SK-N-MC (cell line): ENCODE measurements around the gene REEP3.

Experiments
- EZH2 ChIP-seq: fragments of 200-600 bp; sonication (generic); IDR thresholded peaks from one replicate; pipeline ENCODE4 v1.6.1; 2017; ENCODE audit warnings: antibody characterized with exemption
- FOXP2 ChIP-seq: optimal IDR thresholded peaks from 2 replicates; pipeline ENCODE3; 2011; ENCODE audit warnings: mild to moderate bottlenecking, moderate library complexity; ENCODE audit not compliant: insufficient read depth; ENCODE audit errors: extremely low read length, control extremely low read depth
- POLR2AphosphoS5 ChIP-seq: IDR thresholded peaks from 2 replicates; pipeline ENCODE4 v1.6.1; 2012; ENCODE audit warnings: mild to moderate bottlenecking, low read depth, low read length, borderline replicate concordance

DNA sequence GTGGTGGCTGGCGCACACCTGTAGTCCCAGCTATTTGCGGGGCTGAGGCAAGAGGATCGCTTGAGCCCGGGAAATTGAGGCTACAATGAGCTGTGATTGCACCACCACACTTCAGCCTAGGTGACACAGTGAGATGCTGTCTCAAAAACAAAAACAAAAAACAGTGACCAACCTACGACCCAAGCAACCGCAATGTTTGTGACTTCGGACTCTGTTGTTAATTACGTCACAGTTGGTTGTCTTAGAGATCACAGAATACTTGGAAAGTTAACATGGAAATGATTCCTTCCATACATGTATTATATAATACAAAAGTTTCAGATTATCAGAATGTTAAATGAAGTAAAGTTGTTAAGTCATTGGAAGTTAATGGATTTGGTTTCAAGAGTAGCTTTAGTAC lies 106.2 kb downstream of the REEP3 start:
- no peak for TF ChIP-seq POLR2AphosphoS5
- TF ChIP-seq EZH2: no peak
- no peak for TF ChIP-seq FOXP2
